ENCODE results near the gene STK25.

- no peak for TF ChIP-seq RFX5 (IDR thresholded peaks at IDR 0.05)
- no peak for TF ChIP-seq CTCF (IDR thresholded peaks at IDR 0.05)
- TF ChIP-seq MAX (IDR thresholded peaks at IDR 0.05): no peak
- no peak for TF ChIP-seq KDM5A (IDR thresholded peaks at IDR 0.05)
Measured at GRCh38 chr2:241468476-241468781, 40.0 kb downstream of the STK25 start.

Measured in A549 (cell line).